ENCODE results near the gene RNF225.
"Not testable (repeated sequence)": the region's sequence is repeated elsewhere in the genome, so short reads cannot be mapped to it uniquely, and the experiment has no call there.

DNA sequence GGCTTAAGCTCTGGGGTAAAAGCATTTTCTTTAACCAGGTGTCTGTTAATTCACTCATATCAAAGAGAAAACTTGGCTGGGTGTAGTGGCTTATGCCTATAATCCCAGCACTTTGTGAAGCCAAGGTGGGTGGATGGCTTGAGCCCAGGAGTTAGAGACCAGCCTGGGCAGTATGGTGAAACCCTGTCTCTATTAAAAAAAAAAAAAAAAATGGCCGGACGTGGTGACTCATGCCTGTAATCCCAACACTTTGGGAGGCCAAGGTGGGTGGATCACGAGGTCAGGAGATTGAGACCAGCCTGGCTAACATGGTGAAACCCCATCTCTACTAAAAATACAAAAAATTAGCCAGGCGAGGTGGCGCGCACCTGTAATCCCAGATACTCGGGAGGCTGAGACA lies 18.7 kb upstream of the RNF225 start:
- TF ChIP-seq, protein P1, sequence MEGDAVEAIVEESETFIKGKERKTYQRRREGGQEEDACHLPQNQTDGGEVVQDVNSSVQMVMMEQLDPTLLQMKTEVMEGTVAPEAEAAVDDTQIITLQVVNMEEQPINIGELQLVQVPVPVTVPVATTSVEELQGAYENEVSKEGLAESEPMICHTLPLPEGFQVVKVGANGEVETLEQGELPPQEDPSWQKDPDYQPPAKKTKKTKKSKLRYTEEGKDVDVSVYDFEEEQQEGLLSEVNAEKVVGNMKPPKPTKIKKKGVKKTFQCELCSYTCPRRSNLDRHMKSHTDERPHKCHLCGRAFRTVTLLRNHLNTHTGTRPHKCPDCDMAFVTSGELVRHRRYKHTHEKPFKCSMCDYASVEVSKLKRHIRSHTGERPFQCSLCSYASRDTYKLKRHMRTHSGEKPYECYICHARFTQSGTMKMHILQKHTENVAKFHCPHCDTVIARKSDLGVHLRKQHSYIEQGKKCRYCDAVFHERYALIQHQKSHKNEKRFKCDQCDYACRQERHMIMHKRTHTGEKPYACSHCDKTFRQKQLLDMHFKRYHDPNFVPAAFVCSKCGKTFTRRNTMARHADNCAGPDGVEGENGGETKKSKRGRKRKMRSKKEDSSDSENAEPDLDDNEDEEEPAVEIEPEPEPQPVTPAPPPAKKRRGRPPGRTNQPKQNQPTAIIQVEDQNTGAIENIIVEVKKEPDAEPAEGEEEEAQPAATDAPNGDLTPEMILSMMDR (IDR thresholded peaks at IDR 0.05) = not testable (repeated sequence)
- not testable (repeated sequence) for TF ChIP-seq POLR2A (IDR thresholded peaks at IDR 0.05)
